HG03097 (cell line): ENCODE measurements around the gene SPOCK1.
"Not testable (repeated sequence)": the region's sequence is repeated elsewhere in the genome, so short reads cannot be mapped to it uniquely, and the experiment has no call there.

Source experiments
- ATAC-seq: cut with Tn5 transposase; IDR thresholded peaks from one replicate; pipeline ENCODE4 v1.9.1; 2021; ENCODE audit not compliant: unreplicated experiment, low FRiP score

SPOCK1 gene

GRCh38 chr5:137001026-137001569 lies 498.0 kb downstream of the SPOCK1 start:
- no peak for ATAC-seq

GRCh38 chr5:136999787-137000186 lies 499.3 kb downstream of the SPOCK1 start:
- no peak for ATAC-seq

GRCh38 chr5:136998854-136999357 lies 500.2 kb downstream of the SPOCK1 start:
- no peak for ATAC-seq

- ATAC-seq: no peak
These were observed 505.0 kb downstream of the SPOCK1 start for GRCh38 chr5:136994154-136994553.

GRCh38 chr5:136992796-136993489 lies 506.2 kb downstream of the SPOCK1 start:
- no peak for ATAC-seq

- no peak for ATAC-seq
These were observed 513.2 kb downstream of the SPOCK1 start for GRCh38 chr5:136985785-136986475.

- no peak for ATAC-seq
These were observed 514.2 kb downstream of the SPOCK1 start for GRCh38 chr5:136984772-136985446.

GRCh38 chr5:136981936-136982335 lies 517.2 kb downstream of the SPOCK1 start:
- no peak for ATAC-seq

GRCh38 chr5:136979131-136979530 lies 520.0 kb downstream of the SPOCK1 start:
- no peak for ATAC-seq

GRCh38 chr5:136963504-136963903 lies 535.6 kb downstream of the SPOCK1 start:
- ATAC-seq: no peak

- ATAC-seq: no peak
These were observed 541.7 kb downstream of the SPOCK1 start for GRCh38 chr5:136957428-136957827.

GRCh38 chr5:136954142-136954541 lies 545.0 kb downstream of the SPOCK1 start:
- not testable (repeated sequence) for ATAC-seq

GRCh38 chr5:136953346-136954069 lies 545.6 kb downstream of the SPOCK1 start:
- not testable (repeated sequence) for ATAC-seq

GRCh38 chr5:136927571-136927970 lies 571.6 kb downstream of the SPOCK1 start:
- no peak for ATAC-seq

- ATAC-seq: no peak
These were observed 573.1 kb downstream of the SPOCK1 start for GRCh38 chr5:136926073-136926472.
